IPS-15b (cell line): Measurements from ENCODE around the gene MRPL24.

Experiments
- H3K27me3 ChIP-seq: one replicate; pipeline ENCODE4 v1.6.1; 2013; ENCODE audit warnings: low read length; ENCODE audit not compliant: control insufficient read depth, insufficient read depth
- H3K36me3 ChIP-seq: one replicate; pipeline ENCODE4 v1.6.1; 2013; ENCODE audit warnings: low read length; ENCODE audit not compliant: control insufficient read depth, insufficient read depth
- H3K4me1 ChIP-seq: one replicate; pipeline ENCODE4 v1.6.1; 2013; ENCODE audit warnings: mild to moderate bottlenecking, low read length; ENCODE audit not compliant: control insufficient read depth, insufficient read depth
- H3K4me3 ChIP-seq: one replicate; pipeline ENCODE4 v1.5.1; 2013; ENCODE audit warnings: low read depth, low read length
- H3K9ac ChIP-seq: one replicate; pipeline ENCODE4 v1.6.1; 2013; ENCODE audit warnings: low read depth, mild to moderate bottlenecking, low read length
- H3K9me3 ChIP-seq: one replicate; pipeline ENCODE4 v1.6.1; 2013; ENCODE audit warnings: mild to moderate bottlenecking, low read length; ENCODE audit not compliant: control insufficient read depth, insufficient read depth

Gene MRPL24

DNA sequence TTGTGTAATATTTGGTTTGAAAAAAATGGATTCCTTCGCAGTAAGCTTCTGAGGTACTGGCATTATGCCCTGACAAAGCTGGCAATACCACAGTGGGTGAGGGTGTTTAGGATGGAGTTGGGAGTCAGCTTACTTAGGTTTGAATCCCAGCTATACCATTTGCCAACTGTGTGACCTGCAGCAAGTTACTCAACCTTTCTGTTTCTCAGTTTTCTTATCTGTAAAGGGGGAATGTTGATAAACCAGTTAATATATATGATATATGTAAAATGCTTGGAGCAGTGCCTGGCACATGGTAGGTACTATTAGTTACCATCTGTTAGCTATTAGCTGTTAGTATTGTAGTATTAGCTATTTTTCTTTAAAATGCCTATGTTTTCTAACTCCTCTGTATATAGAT lies 15.5 kb upstream of the MRPL24 start:
- Histone ChIP-seq H3K4me1 (peaks cover 6% of the 10 kb centered on the region), H3K9ac (no peak overlapping the region), H3K4me3 (no peak overlapping the region), H3K9me3 (no peaks in the 10 kb centered on the region), H3K27me3 (no peaks in the 10 kb centered on the region), H3K36me3 (peaks cover 3% of the 10 kb centered on the region)

DNA sequence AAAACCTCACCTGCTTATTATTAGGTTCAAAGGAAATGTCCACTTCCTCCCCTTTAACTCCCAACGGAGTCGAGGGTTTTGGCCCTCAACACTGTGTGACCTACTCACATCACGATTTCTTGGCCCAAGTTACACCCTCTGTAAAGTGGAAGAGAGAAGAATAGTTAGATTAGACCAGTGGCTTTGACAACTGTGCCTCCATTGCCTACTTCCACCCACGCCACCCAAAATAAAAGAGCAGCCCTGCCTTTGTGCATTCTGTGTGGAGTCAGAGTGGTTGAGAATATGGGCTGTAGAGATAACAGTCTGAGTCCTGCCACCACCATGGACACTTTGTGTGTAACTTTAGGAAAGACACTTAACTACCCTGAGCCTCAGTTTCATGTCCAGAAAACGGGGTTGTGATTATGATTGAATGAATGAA lies 14.7 kb upstream of the MRPL24 start:
- H3K9me3 ChIP-seq = no peaks in the 10 kb centered on the region
- H3K36me3 ChIP-seq = peaks cover 3% of the 10 kb centered on the region
- H3K4me1 ChIP-seq = peaks cover 6% of the 10 kb centered on the region
- no peak overlapping the region for H3K4me3 ChIP-seq
- no peak overlapping the region for H3K9ac ChIP-seq
- H3K27me3 ChIP-seq = no peaks in the 10 kb centered on the region

DNA sequence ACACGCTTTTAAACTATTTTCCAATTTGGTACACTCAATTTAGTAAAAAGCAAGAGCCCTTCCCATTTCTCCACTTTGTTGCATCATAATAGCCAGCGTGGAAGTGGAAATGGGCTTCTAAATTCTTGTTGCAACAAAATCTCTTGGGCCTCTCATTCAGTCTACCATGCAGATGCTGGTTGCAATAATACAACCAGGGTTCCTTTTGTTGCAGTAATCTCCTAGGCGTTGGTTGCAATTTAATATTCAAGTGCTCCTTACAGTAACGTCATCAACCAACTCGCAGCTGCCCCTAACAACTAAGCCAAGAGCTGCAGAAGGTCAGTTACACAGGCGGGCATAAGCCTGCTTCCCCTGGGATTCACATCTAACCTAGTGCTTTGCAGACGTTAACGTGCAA lies 13.3 kb upstream of the MRPL24 start:
- Histone ChIP-seq H3K27me3 (peaks cover 4% of the 10 kb centered on the region), H3K4me1 (peaks cover 14% of the 10 kb centered on the region), H3K4me3 (no peak overlapping the region), H3K9me3 (no peaks in the 10 kb centered on the region), H3K36me3 (peaks cover 3% of the 10 kb centered on the region), H3K9ac (no peak overlapping the region)

DNA sequence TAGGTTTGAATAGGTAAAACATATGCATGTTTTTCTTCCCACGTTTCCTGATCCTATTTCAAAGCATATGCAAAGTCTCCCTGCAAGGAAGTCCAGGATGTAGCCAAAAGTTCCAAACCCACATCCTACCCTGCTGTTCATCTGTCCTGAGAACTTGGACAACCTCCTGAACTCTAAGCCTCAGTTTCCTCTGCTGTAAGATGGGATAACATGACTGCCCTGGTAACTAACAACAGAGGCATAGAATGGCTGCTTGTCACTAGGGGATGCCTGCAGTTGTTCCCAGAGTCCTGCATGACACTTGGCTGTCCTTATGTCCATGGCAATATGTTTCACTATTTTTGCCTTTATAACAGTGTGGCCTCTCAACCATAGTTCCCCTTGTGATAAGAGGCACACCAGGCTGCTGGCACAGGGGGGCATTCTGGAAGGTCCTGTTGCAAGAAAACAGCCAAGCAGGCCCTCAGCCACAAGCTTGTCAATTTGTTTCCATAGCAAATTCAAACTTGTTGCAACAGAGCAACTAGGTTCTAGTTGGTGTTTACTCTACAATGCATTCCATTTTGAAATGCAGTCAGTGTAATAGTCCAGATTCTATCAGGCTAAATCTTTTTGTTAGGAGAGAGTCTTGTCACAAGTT lies 12.1 kb upstream of the MRPL24 start:
- peak overlapping the region; percentile 99 for H3K4me3 ChIP-seq
- H3K9ac ChIP-seq = no peak overlapping the region
- peaks cover 26% of the 10 kb centered on the region for H3K4me1 ChIP-seq
- peaks cover 6% of the 10 kb centered on the region for H3K36me3 ChIP-seq
- H3K9me3 ChIP-seq = no peaks in the 10 kb centered on the region
- H3K27me3 ChIP-seq = peaks cover 4% of the 10 kb centered on the region

DNA sequence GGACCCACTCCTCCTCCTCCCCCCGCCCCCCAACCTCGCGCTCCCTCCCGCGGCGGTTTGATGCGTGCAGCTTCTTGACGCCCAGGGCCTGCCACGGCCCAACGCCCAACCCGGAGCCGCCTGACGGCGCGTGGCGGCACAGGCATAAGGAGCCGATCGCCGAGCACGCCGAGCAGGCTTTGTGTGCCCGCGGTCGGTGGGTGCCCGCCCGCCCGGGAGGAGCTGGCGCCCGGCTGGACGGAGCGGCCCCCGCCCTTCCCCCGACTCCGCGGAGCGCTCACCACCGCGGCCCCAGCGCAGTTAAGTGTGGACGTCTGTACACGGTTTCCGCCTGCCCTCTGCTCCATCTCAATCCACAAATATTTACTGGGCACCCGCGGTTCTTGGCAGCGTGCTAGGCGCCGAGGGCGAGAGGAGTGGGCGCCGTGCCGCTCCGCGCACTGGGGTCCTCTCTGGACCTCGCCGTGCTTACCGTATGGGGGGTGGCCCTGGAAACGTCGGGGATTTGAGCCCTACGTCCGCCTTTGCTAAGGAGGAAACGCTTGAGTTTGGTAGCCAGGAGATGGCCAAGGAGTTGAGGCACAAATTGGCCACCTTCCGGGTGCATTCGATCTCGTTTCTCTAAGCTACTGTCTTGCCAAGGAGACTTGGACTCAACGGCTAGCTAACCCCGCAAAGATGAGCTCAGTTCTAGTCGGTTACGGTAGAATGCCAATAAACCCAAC lies 11.0 kb upstream of the MRPL24 start:
- peaks cover 31% of the 10 kb centered on the region for H3K4me1 ChIP-seq

DNA sequence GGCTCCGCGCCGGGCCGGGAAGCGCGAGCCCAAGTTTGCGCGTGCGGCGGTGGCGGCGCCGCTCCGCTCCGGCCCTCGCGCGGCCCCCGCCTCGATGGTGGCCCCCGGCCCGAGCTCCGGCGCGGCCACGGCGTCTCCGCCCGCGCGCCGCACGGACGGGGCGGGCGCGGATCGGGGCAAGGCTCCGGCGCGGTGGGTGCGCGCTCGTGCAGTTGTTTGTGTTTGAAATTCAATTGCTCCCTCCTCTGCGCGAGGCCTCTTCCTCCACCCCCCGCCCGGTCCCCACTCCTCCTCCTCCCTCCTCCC lies 10.5 kb upstream of the MRPL24 start, which contains the start of gene HDGF:
HDGF (minus strand) TSS at position 225 of the 306 bp plus-strand sequence. CDS start 246 bp downstream, outside the sequence.
- no peaks in the 10 kb centered on the region for H3K9me3 ChIP-seq
- peaks cover 4% of the 10 kb centered on the region for H3K27me3 ChIP-seq
- H3K36me3 ChIP-seq = peaks cover 6% of the 10 kb centered on the region
- peak within 1 kb of the TSS; percentile 99 for H3K4me3 ChIP-seq
- H3K9ac ChIP-seq = peak within 1 kb of the TSS; percentile 97
- peaks cover 32% of the 10 kb centered on the region for H3K4me1 ChIP-seq

More for the DNA sequence above, 11.0 kb upstream of the MRPL24 start:
- peaks cover 4% of the 10 kb centered on the region for H3K27me3 ChIP-seq
- H3K4me3 ChIP-seq = peak overlapping the region; percentile 99
- no peaks in the 10 kb centered on the region for H3K9me3 ChIP-seq
- peaks cover 6% of the 10 kb centered on the region for H3K36me3 ChIP-seq
- peak overlapping the region; percentile 97 for H3K9ac ChIP-seq

DNA sequence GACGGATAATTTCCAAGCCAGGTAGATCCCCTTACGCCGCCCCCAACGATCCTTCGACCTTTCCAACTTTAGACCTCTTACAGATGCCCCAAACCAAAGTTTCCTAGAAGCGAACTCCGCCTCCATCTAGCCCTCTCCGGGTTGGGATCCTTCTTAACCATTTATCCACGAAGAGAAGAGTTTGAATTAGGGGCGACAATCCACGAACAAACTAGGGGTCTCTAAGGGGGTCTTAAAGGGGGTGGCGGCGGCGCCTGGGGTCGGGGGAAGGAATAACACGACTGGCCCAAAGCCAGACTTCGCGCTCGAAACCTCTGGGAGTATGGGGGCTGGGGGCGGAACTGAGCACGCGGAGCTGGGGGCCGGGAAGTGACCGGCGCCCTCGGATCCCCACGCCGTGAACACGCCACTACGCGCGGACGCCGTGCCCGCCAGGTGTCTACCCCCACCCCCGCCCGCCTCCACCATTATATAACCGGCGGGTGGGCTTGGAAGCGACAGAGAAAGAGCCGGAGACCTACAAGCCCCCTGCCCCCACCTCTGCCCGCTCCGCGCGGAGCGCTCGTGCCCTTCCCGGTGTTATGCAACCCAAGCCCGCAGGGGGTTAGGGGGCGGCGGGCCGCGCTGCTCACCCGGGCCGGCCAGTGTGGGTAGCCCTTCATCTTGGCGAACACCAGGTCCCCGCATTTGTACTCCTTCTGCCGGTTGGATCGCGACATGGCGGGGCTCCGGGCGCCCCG lies 10.0 kb upstream of the MRPL24 start:
- Histone ChIP-seq H3K36me3 (peaks cover 6% of the 10 kb centered on the region), H3K4me1 (peaks cover 37% of the 10 kb centered on the region)

DNA sequence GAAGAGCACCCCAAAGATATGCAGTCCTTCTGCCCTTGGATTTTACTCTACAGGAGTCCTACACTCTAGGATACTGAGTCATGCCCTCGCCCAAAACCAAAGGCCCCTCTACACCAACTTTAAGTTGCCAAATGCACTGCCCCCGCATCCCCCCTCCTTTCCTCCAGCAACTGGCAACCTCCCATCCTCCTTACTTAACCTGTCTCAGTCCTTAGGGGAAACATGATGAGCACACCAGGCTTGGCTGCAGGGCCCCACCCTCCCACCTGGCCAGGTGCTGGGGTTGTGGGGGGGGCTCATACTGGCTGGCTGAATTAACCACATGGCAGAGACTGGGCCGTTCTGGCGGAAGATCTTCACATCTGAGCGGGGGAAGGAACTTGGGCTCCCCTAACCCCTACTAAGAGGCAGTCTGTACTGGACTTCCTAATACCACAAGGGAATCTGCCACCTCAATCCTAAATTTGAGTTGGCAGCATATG lies 9.3 kb upstream of the MRPL24 start:
- H3K27me3 ChIP-seq = peaks cover 4% of the 10 kb centered on the region
- H3K9ac ChIP-seq = peak overlapping the region; percentile 62
- no peaks in the 10 kb centered on the region for H3K9me3 ChIP-seq
- H3K4me3 ChIP-seq = peak overlapping the region; percentile 81
- H3K36me3 ChIP-seq = peaks cover 6% of the 10 kb centered on the region
- H3K4me1 ChIP-seq = peaks cover 39% of the 10 kb centered on the region

More for the DNA sequence above, 10.0 kb upstream of the MRPL24 start:
- peak overlapping the region; percentile 62 for H3K9ac ChIP-seq
- H3K27me3 ChIP-seq = peaks cover 4% of the 10 kb centered on the region
- no peaks in the 10 kb centered on the region for H3K9me3 ChIP-seq
- peak overlapping the region; percentile 81 for H3K4me3 ChIP-seq

DNA sequence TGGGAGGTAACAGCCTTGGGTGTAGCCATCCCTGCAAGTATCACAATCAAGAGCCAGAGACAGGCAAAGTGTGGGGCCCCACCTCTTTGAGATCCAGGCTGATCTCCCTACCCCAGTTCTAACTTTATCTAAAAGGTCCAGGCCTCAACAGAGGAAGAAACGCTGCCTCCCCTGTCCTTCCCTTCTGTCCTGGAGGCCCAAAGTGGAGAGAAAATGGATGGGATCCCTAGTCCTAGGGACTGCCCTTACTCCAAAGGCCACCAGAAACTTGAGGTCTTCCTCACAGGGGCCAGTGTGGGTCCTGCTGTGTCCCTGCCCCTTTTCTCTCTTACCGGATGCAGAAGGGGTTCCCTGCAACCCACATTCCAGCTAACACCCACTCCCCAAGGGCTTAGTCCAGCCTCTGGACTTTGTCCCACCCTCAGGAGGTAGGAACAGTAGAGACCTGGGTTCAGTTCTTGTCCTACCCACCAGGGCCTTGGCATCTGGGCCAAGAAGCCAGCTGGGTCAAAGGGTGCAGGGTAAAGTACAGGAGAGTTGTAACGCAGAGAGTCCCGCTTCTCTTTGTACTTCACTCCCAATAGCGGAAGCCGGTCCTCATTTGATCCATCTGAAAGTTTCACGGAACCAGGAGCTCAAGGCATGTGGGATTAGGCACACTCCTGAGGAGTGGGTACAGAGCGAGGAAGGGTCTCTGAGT lies 8.7 kb upstream of the MRPL24 start:
- Histone ChIP-seq H3K36me3 (peaks cover 10% of the 10 kb centered on the region), H3K27me3 (peaks cover 4% of the 10 kb centered on the region), H3K4me1 (peaks cover 39% of the 10 kb centered on the region), H3K9ac (no peak overlapping the region), H3K4me3 (peak overlapping the region; percentile 81), H3K9me3 (no peaks in the 10 kb centered on the region)

DNA sequence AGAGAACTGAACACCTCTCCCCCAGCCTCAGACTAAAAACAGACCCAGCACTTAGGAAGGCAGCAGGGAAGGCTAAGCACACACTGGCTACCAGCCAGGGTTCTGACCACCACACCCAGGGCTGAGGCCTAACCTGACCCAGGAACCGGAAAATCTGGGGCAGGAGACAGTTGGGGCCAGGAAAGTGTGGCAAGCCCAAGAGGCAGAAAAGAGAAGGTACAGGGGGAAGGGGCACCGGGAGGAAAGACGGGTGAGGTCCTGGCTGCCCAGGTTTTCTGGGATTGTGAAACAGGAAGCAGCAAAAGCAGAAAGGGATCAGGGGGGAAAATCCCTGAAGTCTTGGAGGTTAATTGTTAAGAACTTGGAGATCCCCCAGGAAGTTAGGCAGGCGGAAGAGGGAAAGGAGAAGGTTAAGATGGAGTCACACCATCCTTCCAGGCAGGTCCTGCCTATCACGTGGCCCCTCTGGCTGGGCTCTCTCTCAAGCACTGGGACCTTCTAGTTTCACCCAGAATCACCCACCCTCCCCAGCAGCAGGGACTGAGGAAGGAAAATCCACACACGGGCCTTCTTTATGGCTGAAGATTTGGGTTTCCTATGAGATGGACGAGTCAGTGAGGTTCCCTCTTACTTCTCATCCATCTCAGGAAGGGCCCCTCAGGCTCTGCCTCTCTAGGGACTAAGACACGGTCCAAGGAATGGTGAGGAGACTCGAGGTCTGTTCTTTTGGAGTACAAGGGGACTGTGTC lies 8.0 kb upstream of the MRPL24 start:
- H3K27me3 ChIP-seq = peaks cover 4% of the 10 kb centered on the region
- H3K4me3 ChIP-seq = peak overlapping the region; percentile 19
- peaks cover 15% of the 10 kb centered on the region for H3K36me3 ChIP-seq
- H3K9me3 ChIP-seq = no peaks in the 10 kb centered on the region
- H3K4me1 ChIP-seq = peaks cover 39% of the 10 kb centered on the region
- peak overlapping the region; percentile 54 for H3K9ac ChIP-seq
